Liver (tissue), 9 donors: Measurements from ENCODE around the gene PIPOX. TPM values are rescaled to one million over a fixed set of nuclear protein-coding genes. Genes with fewer than 3 reads are reported as not detected.
A peak's percentile ranks its signal among the peaks of the same experiment; 100 is the strongest.

Source experiments
- DNase-seq: peaks from one replicate; pipeline ENCODE4 v3.0.0-alpha.2; 2017; ENCODE audit warnings: low spot score
- H3K27ac ChIP-seq, 2 donors: one replicate each; pipeline ENCODE4 v1.7.0; 2013; ENCODE audit warnings: inconsistent platforms in 2 of 2, low read length in 2 of 2, control low read depth in 1 of 2, low read depth in 1 of 2, mild to moderate bottlenecking in 1 of 2
- H3K27me3 ChIP-seq, 4 donors: one replicate each; pipeline versions ENCODE4 v1.6.1 to v1.7.0; 2013; ENCODE audit warnings: low read length in 3 of 4, inconsistent platforms in 1 of 4, mild to moderate bottlenecking in 1 of 4, moderate library complexity in 1 of 4; ENCODE audit not compliant: control insufficient read depth in 4 of 4, insufficient read depth in 4 of 4
- H3K36me3 ChIP-seq, 4 donors: one replicate each; pipeline versions ENCODE4 v1.6.1 to v1.7.0; 2013; ENCODE audit warnings: low read length in 3 of 4, mild to moderate bottlenecking in 3 of 4, low read depth in 1 of 4, moderate library complexity in 1 of 4; ENCODE audit not compliant: control insufficient read depth in 4 of 4, insufficient read depth in 3 of 4
- H3K4me1 ChIP-seq, 4 donors: one replicate each; pipeline versions ENCODE4 v1.6.1 to v1.7.0; 2013; ENCODE audit warnings: low read length in 3 of 4, mild to moderate bottlenecking in 3 of 4, moderate library complexity in 1 of 4; ENCODE audit not compliant: control insufficient read depth in 4 of 4, insufficient read depth in 4 of 4
- H3K4me3 ChIP-seq, 3 donors: one replicate each; pipeline versions ENCODE4 v1.6.1 to v1.7.0; 2013; ENCODE audit warnings: low read length in 3 of 3, control low read depth in 1 of 3, low read depth in 1 of 3, mild to moderate bottlenecking in 1 of 3
- H3K9ac ChIP-seq, 2 donors: one replicate each; pipeline ENCODE4 v1.7.0; 2013; ENCODE audit warnings: low read length in 2 of 2, mild to moderate bottlenecking in 2 of 2, moderate library complexity in 2 of 2, control low read depth in 1 of 2, low read depth in 1 of 2
- H3K9me3 ChIP-seq, 4 donors: one replicate each; pipeline versions ENCODE4 v1.6.1 to v1.7.0; 2013; ENCODE audit warnings: low read length in 3 of 4; ENCODE audit not compliant: control insufficient read depth in 4 of 4
- FOXA1 ChIP-seq: IDR thresholded peaks from 2 replicates; pipeline ENCODE4 v1.6.1; 2016; ENCODE audit warnings: antibody characterized with exemption
- FOXA2 ChIP-seq: IDR thresholded peaks from 2 replicates; pipeline ENCODE4 v1.6.1; 2016; ENCODE audit warnings: antibody characterized with exemption
- HNF4A ChIP-seq, 2 donors: conservative IDR thresholded peaks; 2 replicates each; pipeline ENCODE4 v1.6.1; 2016; ENCODE audit warnings: antibody characterized with exemption in 2 of 2, mild to moderate bottlenecking in 2 of 2
- HNF4G ChIP-seq: IDR thresholded peaks from 2 replicates; pipeline ENCODE4 v1.6.1; 2016; ENCODE audit warnings: antibody characterized with exemption
- NR2F2 ChIP-seq: IDR thresholded peaks from 2 replicates; pipeline ENCODE4 v1.6.1; 2016; ENCODE audit warnings: antibody characterized with exemption
- RAD21 ChIP-seq, 2 donors: IDR thresholded peaks; 2 replicates each; pipeline ENCODE4 v1.6.1; 2016; ENCODE audit warnings: antibody characterized with exemption in 2 of 2, mild to moderate bottlenecking in 2 of 2
- REST ChIP-seq: IDR thresholded peaks from 2 replicates; pipeline ENCODE4 v1.6.1; 2016; ENCODE audit warnings: antibody characterized with exemption, mild to moderate bottlenecking
- RXRA ChIP-seq, 2 donors: IDR thresholded peaks; 2 replicates each; pipeline ENCODE4 v1.6.1; 2017 to 2018; ENCODE audit warnings: antibody characterized with exemption in 2 of 2, mild to moderate bottlenecking in 1 of 2
- SP1 ChIP-seq: IDR thresholded peaks from 2 replicates; pipeline ENCODE4 v1.6.1; 2018; ENCODE audit warnings: antibody characterized with exemption, mild to moderate bottlenecking
- YY1 ChIP-seq: IDR thresholded peaks from 2 replicates; pipeline ENCODE4 v1.6.1; 2016; ENCODE audit warnings: antibody characterized with exemption, mild to moderate bottlenecking
- WGBS: extraction: QIAGEN DNeasy Blood & Tissue Kit; methylation state at CpG from one replicate; pipeline ENCODE4 v1.1.7; 2013; 5-methylcytosine and 5-hydroxymethylcytosine counted together
- polyA plus RNA-seq, 2 donors: library from polyadenylated mRNA; stranded (reverse) in 1 of 2; unstranded in 1 of 2; fragments of 200-250 nt in 1 of 2; fragments of >200 nt in 1 of 2; fragmentation: Nextera tagmentation in 1 of 2; extraction: Ambion mirVana in 1 of 2; gene quantifications; one replicate each; pipeline versions ENCODE4 v1.2.1 to v1.2.3, GENCODE V29; 2013 to 2015
- total RNA-seq, 2 donors: library from RNA; depleted of rRNA; stranded (reverse); fragments of >200 nt; gene quantifications; one replicate each; pipeline ENCODE4 v1.2.3, GENCODE V29; 2014
- TF ChIP-seq, protein P1 (sequence below): fragments of 150-350 bp; IDR thresholded peaks from 2 replicates; pipeline ENCODE4 v1.5.1; 2017; ENCODE audit warnings: improper control_type of control experiment, low read depth, low read length; ENCODE audit not compliant: missing input control
- TF ChIP-seq, protein P2 (sequence below): IDR thresholded peaks from 2 replicates; pipeline ENCODE4 v1.6.1; 2016; ENCODE audit warnings: antibody characterized with exemption
- donor health status: healthy.
- donor health status: healthy.
- donor health status: healthy.
- donor health status: healthy.
- donor health status: healthy.

Gene PIPOX
- total and polyA plus RNA-seq, 4 donors = 19.3 to 227 (median 158) TPM

- 45% methylated on average over 19 of the region's 19 CpGs for WGBS
- no peak overlapping the region for H3K27ac ChIP-seq
- no peak overlapping the region for H3K9ac ChIP-seq
- no peaks in the 10 kb centered on the region for H3K9me3 ChIP-seq
- DNase-seq = no peak
- peaks cover 0 to 2% (median 0%) of the 10 kb centered on the region in 4 donors for H3K36me3 ChIP-seq
- H3K27me3 ChIP-seq = no peaks in the 10 kb centered on the region
- TF ChIP-seq YY1 = no peak
- no peak for TF ChIP-seq NR2F2
- TF ChIP-seq REST = no peak
- TF ChIP-seq SP1 = peak; percentile 11
- H3K4me3 ChIP-seq = no peak overlapping the region
- no peaks in the 10 kb centered on the region for H3K4me1 ChIP-seq
Measured at GRCh38 chr17:29069526-29070041, 26.6 kb downstream of the PIPOX start.

- H3K9ac ChIP-seq = no peak overlapping the region
- no peak overlapping the region for H3K27ac ChIP-seq
- 80% methylated on average over 10 of the region's 10 CpGs for WGBS
- no peak overlapping the region for H3K4me3 ChIP-seq
- no peaks in the 10 kb centered on the region for H3K27me3 ChIP-seq
- TF ChIP-seq FOXA2 (no peak), REST (no peak), FOXA1 (no peak), HNF4G (no peak), SP1 (no peak), RAD21 (IDR thresholded peaks at IDR 0.05) (no peak)
- no peak for DNase-seq
- H3K4me1 ChIP-seq = no peaks in the 10 kb centered on the region
- no peaks in the 10 kb centered on the region for H3K9me3 ChIP-seq
- H3K36me3 ChIP-seq = peaks cover 0 to 2% (median under 1%) of the 10 kb centered on the region in 4 donors
Measured at GRCh38 chr17:29070308-29070707, 27.4 kb downstream of the PIPOX start.

DNA sequence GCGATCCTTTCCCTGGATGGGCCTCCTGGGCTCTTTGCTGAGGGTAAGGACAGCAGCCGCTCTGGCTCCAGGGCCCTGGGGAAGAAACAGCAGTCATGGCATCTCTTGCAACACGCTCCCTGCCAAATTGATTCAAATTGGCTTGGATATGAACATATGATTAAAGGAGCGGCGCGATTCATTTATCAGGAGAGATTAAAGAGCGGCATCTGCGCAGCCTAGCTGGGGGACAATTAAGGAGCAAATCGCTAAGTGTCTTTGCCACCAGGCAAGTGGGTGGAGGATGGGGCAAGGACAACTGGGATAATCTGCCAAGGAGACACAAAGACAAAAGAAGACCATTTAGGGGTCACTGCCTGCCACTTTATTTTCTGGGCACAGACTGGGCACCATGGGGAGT lies 27.8 kb downstream of the PIPOX start:
- H3K36me3 ChIP-seq = peaks cover 0 to 2% (median under 1%) of the 10 kb centered on the region in 4 donors
- H3K27me3 ChIP-seq = no peaks in the 10 kb centered on the region
- H3K9me3 ChIP-seq = no peaks in the 10 kb centered on the region
- no peak overlapping the region for H3K27ac ChIP-seq
- no peak overlapping the region for H3K9ac ChIP-seq
- no peaks in the 10 kb centered on the region for H3K4me1 ChIP-seq
- no peak for TF ChIP-seq SP1
- TF ChIP-seq, protein P1, sequence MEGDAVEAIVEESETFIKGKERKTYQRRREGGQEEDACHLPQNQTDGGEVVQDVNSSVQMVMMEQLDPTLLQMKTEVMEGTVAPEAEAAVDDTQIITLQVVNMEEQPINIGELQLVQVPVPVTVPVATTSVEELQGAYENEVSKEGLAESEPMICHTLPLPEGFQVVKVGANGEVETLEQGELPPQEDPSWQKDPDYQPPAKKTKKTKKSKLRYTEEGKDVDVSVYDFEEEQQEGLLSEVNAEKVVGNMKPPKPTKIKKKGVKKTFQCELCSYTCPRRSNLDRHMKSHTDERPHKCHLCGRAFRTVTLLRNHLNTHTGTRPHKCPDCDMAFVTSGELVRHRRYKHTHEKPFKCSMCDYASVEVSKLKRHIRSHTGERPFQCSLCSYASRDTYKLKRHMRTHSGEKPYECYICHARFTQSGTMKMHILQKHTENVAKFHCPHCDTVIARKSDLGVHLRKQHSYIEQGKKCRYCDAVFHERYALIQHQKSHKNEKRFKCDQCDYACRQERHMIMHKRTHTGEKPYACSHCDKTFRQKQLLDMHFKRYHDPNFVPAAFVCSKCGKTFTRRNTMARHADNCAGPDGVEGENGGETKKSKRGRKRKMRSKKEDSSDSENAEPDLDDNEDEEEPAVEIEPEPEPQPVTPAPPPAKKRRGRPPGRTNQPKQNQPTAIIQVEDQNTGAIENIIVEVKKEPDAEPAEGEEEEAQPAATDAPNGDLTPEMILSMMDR = no peak
- no peak for TF ChIP-seq RXRA (IDR thresholded peaks at IDR 0.05)
- TF ChIP-seq NR2F2 = no peak
- TF ChIP-seq REST = no peak
- no peak for TF ChIP-seq HNF4A (conservative IDR thresholded peaks at IDR 0.05)
- TF ChIP-seq, protein P2, sequence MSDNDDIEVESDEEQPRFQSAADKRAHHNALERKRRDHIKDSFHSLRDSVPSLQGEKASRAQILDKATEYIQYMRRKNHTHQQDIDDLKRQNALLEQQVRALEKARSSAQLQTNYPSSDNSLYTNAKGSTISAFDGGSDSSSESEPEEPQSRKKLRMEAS = no peak
- TF ChIP-seq HNF4G = no peak
- H3K4me3 ChIP-seq = no peak overlapping the region
- 86% methylated on average over 9 of the region's 9 CpGs for WGBS
- no peak for DNase-seq
